Endodermal cell (in vitro differentiated cells): ENCODE data around the gene SORCS2. TPM values are rescaled to one million over a fixed set of nuclear protein-coding genes. Genes with fewer than 3 reads are reported as not detected.

ENCODE experiments used
- DNase-seq: peaks from one replicate; pipeline ENCODE4 v3.0.0-alpha.2; 2017
- H3K27ac ChIP-seq: 2 replicates; pipeline ENCODE4 v1.5.1; 2013; ENCODE audit warnings: mild to moderate bottlenecking, low read depth, low read length, moderate library complexity
- H3K27me3 ChIP-seq: 2 replicates; pipeline ENCODE4 v1.6.1; 2013; ENCODE audit warnings: mild to moderate bottlenecking, low read length, moderate library complexity; ENCODE audit not compliant: insufficient read depth, control insufficient read depth, poor library complexity, severe bottlenecking
- H3K36me3 ChIP-seq: 2 replicates; pipeline ENCODE4 v1.7.0; 2013; ENCODE audit warnings: mild to moderate bottlenecking, low read length, moderate library complexity; ENCODE audit not compliant: control insufficient read depth, insufficient read depth
- H3K4me1 ChIP-seq: one replicate; pipeline ENCODE4 v1.7.0; 2013; ENCODE audit warnings: low read length; ENCODE audit not compliant: control insufficient read depth, insufficient read depth
- H3K4me3 ChIP-seq: 2 replicates; pipeline ENCODE4 v1.5.1; 2013; ENCODE audit warnings: mild to moderate bottlenecking, low read length, moderate library complexity
- H3K9ac ChIP-seq: 2 replicates; pipeline ENCODE4 v1.6.1; 2013; ENCODE audit warnings: mild to moderate bottlenecking, low read length, moderate library complexity; ENCODE audit not compliant: poor library complexity, severe bottlenecking; ENCODE audit errors: extremely low read depth
- H3K9me3 ChIP-seq: 2 replicates; pipeline ENCODE4 v1.6.1; 2013; ENCODE audit warnings: mild to moderate bottlenecking, low read length, moderate library complexity; ENCODE audit not compliant: control insufficient read depth
- H3K27ac Mint-ChIP-seq: 2 replicates; pipeline ENCODE4 v1.8.0; 2020; ENCODE audit warnings: mixed read lengths
- H3K27me3 Mint-ChIP-seq: 2 replicates; pipeline ENCODE4 v1.8.0; 2021; ENCODE audit warnings: mild to moderate bottlenecking, mixed read lengths; ENCODE audit not compliant: insufficient read depth
- H3K36me3 Mint-ChIP-seq: 2 replicates; pipeline ENCODE4 v1.8.0; 2020; ENCODE audit warnings: low read depth, mixed read lengths
- H3K4me1 Mint-ChIP-seq: 2 replicates; pipeline ENCODE4 v1.8.0; 2020; ENCODE audit warnings: mixed read lengths
- H3K4me3 Mint-ChIP-seq: 2 replicates; pipeline ENCODE4 v1.8.0; 2020; ENCODE audit warnings: mild to moderate bottlenecking, moderate library complexity, mixed read lengths
- H3K9me3 Mint-ChIP-seq: 2 replicates; pipeline ENCODE4 v1.8.0; 2020; ENCODE audit warnings: mild to moderate bottlenecking, mixed read lengths
- CTCF ChIP-seq: fragments of 200-600 bp; sonication (generic); conservative IDR thresholded peaks from 2 replicates; pipeline ENCODE4 v1.5.0; 2021; ENCODE audit warnings: antibody characterized with exemption, mild to moderate bottlenecking
- WGBS, 2 experiments: methylation state at CpG; one replicate each; pipeline versions ENCODE4 v1.1.5 to v1.1.7; 2013; ENCODE audit warnings: missing lambda C conversion rate in 2 of 2, mixed read lengths in 1 of 2; ENCODE audit not compliant: insufficient coverage in 1 of 2, insufficient read length in 1 of 2; 5-methylcytosine and 5-hydroxymethylcytosine counted together
- total RNA-seq, 2 donors: library from RNA; stranded (reverse); fragmentation: NEBNext Ultra II Directional in 1 of 2; extraction: Animal tissue kit (Norgen Biotek cat#: 25700) in 1 of 2; gene quantifications; 2 replicates in 1 of 2; 3 replicates in 1 of 2; pipeline ENCODE4 v1.2.1, GENCODE V29; 2021

SORCS2 gene
- total RNA-seq, 2 donors from 2014 or later = 1.4 to 1.9 TPM

DNA sequence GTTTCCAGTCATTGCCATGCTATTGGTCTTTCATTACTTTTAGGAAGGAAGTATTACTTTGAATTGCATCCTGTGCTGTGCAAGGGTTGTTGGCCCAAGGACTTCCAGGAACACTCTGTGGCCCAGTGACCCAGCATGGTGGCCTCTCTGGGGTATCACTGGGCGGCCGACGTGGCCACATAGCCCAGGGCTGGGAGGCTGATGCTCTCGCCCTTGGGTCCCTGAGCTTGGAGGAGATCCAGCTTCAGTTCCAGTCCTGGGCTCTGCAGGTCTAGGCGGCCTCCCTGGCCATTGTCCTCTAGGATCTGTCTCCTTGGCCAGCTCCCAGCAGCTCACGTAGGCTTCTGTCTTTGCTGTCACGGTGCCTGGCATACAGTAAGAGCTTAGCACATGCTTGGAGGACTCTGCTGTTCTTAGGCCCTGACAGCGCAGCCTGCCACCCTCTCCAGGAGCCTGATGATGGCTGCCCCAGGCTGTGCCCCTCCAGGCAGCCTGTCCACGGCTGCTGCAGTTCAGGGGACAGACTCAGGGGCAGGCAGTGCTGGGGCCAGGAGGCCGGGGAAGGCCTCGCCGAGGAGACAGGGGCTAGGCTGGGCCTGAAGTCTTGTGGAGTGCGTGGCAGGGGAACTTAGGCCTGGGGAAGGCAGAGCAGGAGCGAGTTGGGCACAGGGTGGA, 42.2 kb downstream of the SORCS2 start:
- H3K4me3 Mint-ChIP-seq = no peak overlapping the region
- DNase-seq = no peak
- peaks cover 2% of the 10 kb centered on the region for H3K4me1 Mint-ChIP-seq
- Histone ChIP-seq H3K36me3 (no peaks in the 10 kb centered on the region), H3K4me3 (no peak overlapping the region), H3K4me1 (peaks cover 2% of the 10 kb centered on the region), H3K27ac (no peak overlapping the region), H3K27me3 (no peaks in the 10 kb centered on the region), H3K9ac (no peak overlapping the region), H3K9me3 (no peaks in the 10 kb centered on the region)
- no peaks in the 10 kb centered on the region for H3K36me3 Mint-ChIP-seq
- H3K27ac Mint-ChIP-seq = no peak overlapping the region
- TF ChIP-seq CTCF = no peak
- H3K27me3 Mint-ChIP-seq = no peaks in the 10 kb centered on the region
- 89 to 91% methylated on average over 11 to 14 of the region's 14 CpGs for WGBS, 2 experiments
- H3K9me3 Mint-ChIP-seq = no peaks in the 10 kb centered on the region

DNA sequence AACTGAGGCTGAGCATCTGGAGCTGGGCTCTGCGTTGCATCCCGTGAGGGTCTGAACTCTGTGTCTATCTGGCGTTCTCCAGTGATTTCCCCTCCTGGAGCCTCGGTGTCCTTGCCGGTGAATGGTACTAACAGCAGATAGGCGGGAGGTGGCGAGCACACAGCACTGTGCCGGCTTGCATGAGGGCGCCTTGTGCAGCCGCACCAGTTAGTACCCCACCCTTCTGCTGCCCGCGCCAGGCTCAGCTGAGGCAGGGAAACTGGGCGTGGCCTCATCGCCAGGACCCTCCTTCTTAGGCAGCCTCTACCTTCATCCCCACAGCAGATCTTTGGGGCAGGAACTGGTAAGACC, 42.7 kb downstream of the SORCS2 start:
- H3K27ac ChIP-seq = no peak overlapping the region
- Mint-ChIP-seq H3K9me3 (no peaks in the 10 kb centered on the region), H3K27me3 (no peaks in the 10 kb centered on the region), H3K4me1 (peaks cover 8% of the 10 kb centered on the region), H3K36me3 (no peaks in the 10 kb centered on the region), H3K4me3 (no peak overlapping the region), H3K27ac (no peak overlapping the region)
- 94 to 98% methylated on average over 11 to 14 of the region's 14 CpGs for WGBS, 2 experiments
- no peaks in the 10 kb centered on the region for H3K27me3 ChIP-seq
- no peaks in the 10 kb centered on the region for H3K9me3 ChIP-seq
- DNase-seq = no peak
- peaks cover 7% of the 10 kb centered on the region for H3K4me1 ChIP-seq
- no peak for TF ChIP-seq CTCF
- no peak overlapping the region for H3K4me3 ChIP-seq
- no peak overlapping the region for H3K9ac ChIP-seq
- no peaks in the 10 kb centered on the region for H3K36me3 ChIP-seq

- no peak for TF ChIP-seq CTCF
- H3K36me3 ChIP-seq = no peaks in the 10 kb centered on the region
- H3K4me3 Mint-ChIP-seq = no peak overlapping the region
- H3K27me3 ChIP-seq = no peaks in the 10 kb centered on the region
- H3K4me1 ChIP-seq = peaks cover 10% of the 10 kb centered on the region
- WGBS, 2 experiments = 68 to 88% methylated on average over 3 to 4 of the region's 4 CpGs
- no peak overlapping the region for H3K9ac ChIP-seq
- H3K27ac ChIP-seq = no peak overlapping the region
- peaks cover 12% of the 10 kb centered on the region for H3K4me1 Mint-ChIP-seq
- no peaks in the 10 kb centered on the region for H3K9me3 ChIP-seq
- no peaks in the 10 kb centered on the region for H3K36me3 Mint-ChIP-seq
- DNase-seq = no peak
- no peak overlapping the region for H3K4me3 ChIP-seq
- no peaks in the 10 kb centered on the region for H3K27me3 Mint-ChIP-seq
- no peaks in the 10 kb centered on the region for H3K9me3 Mint-ChIP-seq
- no peak overlapping the region for H3K27ac Mint-ChIP-seq
These were observed 44.5 kb downstream of the SORCS2 start for GRCh38 chr4:7236847-7237246.
